GM21723 (cell line): Measurements from ENCODE around the gene FAM229B.

ENCODE experiments used
- ATAC-seq: cut with Tn5 transposase; IDR thresholded peaks from one replicate; pipeline ENCODE4 v1.9.1; 2021; ENCODE audit warnings: mild to moderate bottlenecking, moderate library complexity; ENCODE audit not compliant: unreplicated experiment

FAM229B gene

DNA sequence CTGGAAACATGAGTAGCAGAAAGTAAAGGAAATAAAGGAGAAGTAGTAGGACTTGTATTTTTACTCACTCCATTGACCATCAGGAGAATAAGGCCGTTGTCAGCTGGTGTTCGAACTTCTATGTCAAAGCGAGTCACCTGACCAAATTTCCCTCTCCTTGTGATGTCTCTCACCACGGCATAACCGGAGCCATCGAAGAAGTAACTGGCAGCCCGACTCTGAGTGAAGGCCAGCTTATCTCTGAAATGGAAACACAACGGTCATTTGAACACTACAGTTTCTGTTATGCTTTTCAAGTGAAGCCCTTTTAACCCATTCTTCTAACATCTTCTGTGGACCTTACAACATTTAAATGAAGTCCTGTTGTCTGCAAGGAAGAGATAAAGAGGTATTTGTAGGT lies 51.7 kb downstream of the FAM229B start:
- no peak for ATAC-seq

DNA sequence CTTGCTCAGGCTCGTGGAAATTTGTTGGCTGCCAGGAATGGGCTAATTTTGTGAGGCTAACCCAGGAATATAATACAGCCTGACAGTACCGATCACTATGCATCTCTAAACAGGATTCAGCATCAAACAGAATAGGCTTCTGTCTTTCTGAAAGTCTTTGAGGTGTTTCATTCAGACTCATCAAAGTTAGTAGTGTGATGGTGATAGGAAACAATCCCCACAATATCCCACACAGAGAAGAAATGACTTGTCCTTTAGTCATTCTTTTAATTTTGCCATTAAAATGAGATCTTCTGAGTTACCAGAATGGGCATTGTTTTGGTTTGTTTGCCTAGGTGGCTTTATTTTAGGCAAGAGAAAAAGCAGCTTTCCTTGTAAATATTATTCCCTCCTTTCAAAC lies 54.3 kb downstream of the FAM229B start:
- no peak for ATAC-seq

DNA sequence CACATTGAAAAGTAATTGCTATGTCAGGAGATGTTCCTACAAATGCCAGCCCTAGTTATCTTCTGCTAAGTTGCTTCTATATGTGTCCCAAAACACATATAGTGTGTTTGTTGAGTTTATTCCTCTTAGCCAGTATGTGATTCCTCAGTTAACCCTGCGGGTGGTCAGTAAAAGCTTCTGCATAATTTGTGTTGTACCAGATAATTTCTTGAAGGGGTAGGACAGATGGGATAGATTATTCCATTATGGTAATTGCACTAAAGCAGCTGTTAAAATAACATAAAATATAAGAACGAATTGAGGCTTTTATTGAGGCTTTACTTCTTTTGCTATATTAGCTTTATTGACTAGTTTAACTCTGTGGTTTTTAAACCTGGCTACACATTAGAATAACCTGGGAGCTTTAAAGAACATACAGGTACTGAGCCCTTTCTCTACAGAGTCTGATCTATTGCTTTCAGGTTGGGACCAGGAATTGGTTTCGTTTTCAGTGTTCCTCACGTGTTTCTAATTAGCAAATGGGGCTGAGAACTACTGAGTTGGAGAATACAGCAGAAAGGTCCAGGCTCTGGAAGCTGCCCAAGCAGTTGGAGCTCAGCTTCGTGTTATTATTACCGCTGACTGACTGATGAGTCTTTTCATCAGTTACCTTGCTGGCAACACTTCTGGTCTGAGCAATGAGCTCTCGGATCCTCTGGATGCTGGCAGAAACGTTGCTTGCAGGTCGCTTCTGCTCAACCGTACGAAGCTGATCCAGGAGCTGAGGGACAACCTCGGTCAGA lies 56.9 kb downstream of the FAM229B start:
- ATAC-seq: no peak

DNA sequence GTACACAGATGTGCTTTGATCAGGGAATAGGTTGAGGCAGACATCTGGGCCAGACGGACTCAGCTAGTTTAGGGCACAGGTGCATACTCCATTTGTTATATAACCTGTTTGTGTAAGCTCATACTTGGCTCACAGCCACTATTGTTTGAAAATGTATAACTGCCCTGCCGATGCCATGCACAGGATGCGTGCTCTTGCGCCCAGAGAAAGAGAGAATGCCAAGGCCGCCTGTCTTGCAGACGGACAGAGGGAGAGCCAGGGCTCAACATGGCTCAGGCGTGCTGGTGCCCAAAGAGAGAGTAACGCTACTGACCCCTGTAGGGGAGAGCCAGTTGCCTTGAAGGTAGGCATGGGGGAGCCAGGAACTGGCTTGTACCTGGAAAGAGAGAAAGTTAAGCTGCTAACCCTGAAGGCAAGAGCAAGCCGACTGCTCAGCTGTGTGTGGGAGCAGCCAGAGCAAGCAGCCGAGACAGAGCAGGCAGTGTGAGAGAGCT lies 57.7 kb downstream of the FAM229B start:
- ATAC-seq: no peak

DNA sequence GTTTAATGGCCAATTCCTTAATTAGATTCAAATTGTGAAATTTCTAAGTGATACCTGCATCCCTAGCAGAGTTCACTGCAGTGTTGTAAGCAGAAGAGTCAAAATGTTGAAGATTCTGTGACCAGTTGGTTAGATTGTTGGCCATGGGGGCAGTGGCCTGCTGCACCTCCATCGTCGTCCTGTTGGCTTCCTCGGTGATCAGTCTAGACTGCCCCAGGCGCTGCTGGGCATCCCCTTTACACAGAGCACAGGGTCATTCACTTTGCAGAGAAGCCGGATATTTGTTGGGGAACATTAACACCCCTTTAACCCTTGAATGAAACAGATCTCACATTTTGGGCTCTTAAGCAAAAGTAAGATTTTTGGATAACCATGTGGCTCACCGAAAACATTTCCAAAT lies 60.7 kb downstream of the FAM229B start:
- ATAC-seq: no peak

DNA sequence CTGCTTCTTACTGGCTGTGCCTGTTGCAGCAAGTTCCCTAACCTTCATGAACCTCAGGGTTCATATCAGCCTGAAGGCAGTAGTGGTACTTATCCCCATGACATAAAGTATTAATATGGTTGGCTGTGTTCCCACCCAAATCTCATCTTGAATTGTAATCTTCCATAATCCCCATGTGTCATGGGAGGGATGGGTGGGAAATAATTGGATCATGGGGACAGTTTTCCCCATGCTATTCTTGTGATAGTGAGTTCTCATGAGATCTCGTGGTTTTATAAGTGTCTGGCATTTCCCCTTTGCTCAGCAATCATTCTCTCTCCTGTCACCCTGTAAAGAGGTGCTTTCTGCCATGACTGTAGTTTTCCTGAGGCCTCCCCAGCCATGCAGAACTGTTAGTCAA lies 61.8 kb downstream of the FAM229B start:
- no peak for ATAC-seq

DNA sequence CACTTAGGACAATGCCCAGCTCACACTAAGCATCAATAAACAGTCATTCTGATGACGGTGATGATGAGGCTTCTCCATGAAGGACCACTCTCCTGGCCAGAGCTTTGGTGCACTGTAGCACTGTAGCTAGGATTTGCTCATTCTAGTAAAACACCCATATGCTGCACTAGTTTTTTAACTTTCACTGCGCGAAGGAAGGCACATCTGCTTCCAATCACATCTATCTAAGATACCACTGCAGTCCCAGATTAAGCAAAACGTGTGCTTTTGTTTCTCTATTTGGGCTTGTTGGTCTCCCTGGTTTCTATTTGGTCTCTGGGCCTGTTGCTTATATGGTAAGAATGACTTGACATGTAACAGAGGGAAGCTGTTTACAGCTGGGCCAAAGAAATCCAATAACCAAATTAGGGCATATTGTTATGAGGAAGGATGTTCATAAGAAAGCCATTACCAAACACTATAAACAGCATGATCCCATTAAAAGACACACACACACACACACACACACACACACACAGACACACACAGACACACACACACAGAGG lies 62.4 kb downstream of the FAM229B start:
- no peak for ATAC-seq

DNA sequence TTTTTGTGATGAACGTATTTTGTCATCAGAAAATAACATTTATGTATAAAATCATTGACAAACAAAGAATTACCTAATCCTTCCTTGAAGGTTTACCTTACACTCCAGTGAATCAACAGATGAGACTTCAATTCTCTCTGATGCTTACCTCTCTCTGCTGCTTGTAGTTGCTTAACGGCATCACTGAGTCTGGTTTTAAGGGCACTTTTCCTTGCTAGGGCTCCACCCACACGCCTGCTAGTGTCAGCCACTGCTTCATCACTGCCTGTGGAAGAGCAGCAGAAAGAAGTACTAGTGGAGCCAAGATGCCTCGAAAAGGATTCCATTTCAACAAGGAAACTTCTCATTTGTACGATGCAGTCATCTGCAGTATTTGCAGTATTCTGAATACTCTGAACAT lies 63.0 kb downstream of the FAM229B start:
- ATAC-seq: no peak
